Skeletal muscle satellite cell (primary cell): Measurements from ENCODE around the gene FNTB.

Experiments used
- H3K27me3 ChIP-seq: 2 replicates; pipeline ENCODE4 v1.7.0; 2013; ENCODE audit warnings: low read length; ENCODE audit not compliant: control insufficient read depth, insufficient read depth
- H3K36me3 ChIP-seq: 2 replicates; pipeline ENCODE4 v1.7.0; 2013; ENCODE audit warnings: mild to moderate bottlenecking, control low read depth, low read length; ENCODE audit not compliant: insufficient read depth
- H3K4me1 ChIP-seq: 2 replicates; pipeline ENCODE4 v1.7.0; 2013; ENCODE audit warnings: low read length; ENCODE audit not compliant: control insufficient read depth, insufficient read depth
- H3K4me2 ChIP-seq: 2 replicates; pipeline ENCODE4 v1.7.0; 2013; ENCODE audit warnings: mild to moderate bottlenecking, low read length
- H3K4me3 ChIP-seq: 2 replicates; pipeline ENCODE4 v1.7.0; 2013; ENCODE audit warnings: low read length
- H3K9ac ChIP-seq: 2 replicates; pipeline ENCODE4 v1.7.0; 2013; ENCODE audit warnings: mild to moderate bottlenecking, low read depth, low read length, moderate library complexity
- H3K9me3 ChIP-seq: replicated peaks from 2 replicates; pipeline ENCODE4 v1.7.0; 2013; ENCODE audit warnings: mild to moderate bottlenecking, control low read depth, low read length

FNTB gene

GRCh38 chr14:65003394-65003793, 16.7 kb downstream of the FNTB start:
- Histone ChIP-seq H3K4me3 (no peak overlapping the region), H3K36me3 (no peaks in the 10 kb centered on the region), H3K4me2 (peak overlapping the region; percentile 40), H3K9ac (peak overlapping the region; percentile 50), H3K27me3 (no peaks in the 10 kb centered on the region), H3K9me3 (no peaks in the 10 kb centered on the region), H3K4me1 (peaks cover 42% of the 10 kb centered on the region)

- H3K36me3 ChIP-seq, result peaks cover 9% of the 10 kb centered on the region
- no peaks in the 10 kb centered on the region for H3K27me3 ChIP-seq
- peak overlapping the region; percentile 6 for H3K4me2 ChIP-seq
- peaks cover 29% of the 10 kb centered on the region for H3K4me1 ChIP-seq
- H3K9me3 ChIP-seq, result no peaks in the 10 kb centered on the region
- no peak overlapping the region for H3K4me3 ChIP-seq
- H3K9ac ChIP-seq, result no peak overlapping the region
Measured at GRCh38 chr14:65006261-65006721, 19.6 kb downstream of the FNTB start.

- Histone ChIP-seq H3K4me2 (no peak overlapping the region), H3K27me3 (no peaks in the 10 kb centered on the region), H3K4me3 (no peak overlapping the region), H3K9me3 (no peaks in the 10 kb centered on the region), H3K4me1 (peaks cover 28% of the 10 kb centered on the region), H3K9ac (no peak overlapping the region), H3K36me3 (peaks cover 11% of the 10 kb centered on the region)
Measured at GRCh38 chr14:65007202-65007601, 20.5 kb downstream of the FNTB start.

GRCh38 chr14:65010211-65010931, 23.7 kb downstream of the FNTB start:
- no peaks in the 10 kb centered on the region for H3K9me3 ChIP-seq
- no peak overlapping the region for H3K9ac ChIP-seq
- H3K36me3 ChIP-seq, result peaks cover 16% of the 10 kb centered on the region
- H3K4me2 ChIP-seq, result no peak overlapping the region
- no peaks in the 10 kb centered on the region for H3K27me3 ChIP-seq
- peaks cover 14% of the 10 kb centered on the region for H3K4me1 ChIP-seq
- no peak overlapping the region for H3K4me3 ChIP-seq

- H3K36me3 ChIP-seq, result peaks cover 25% of the 10 kb centered on the region
- H3K27me3 ChIP-seq, result no peaks in the 10 kb centered on the region
- no peak overlapping the region for H3K4me3 ChIP-seq
- no peak overlapping the region for H3K9ac ChIP-seq
- no peak overlapping the region for H3K4me2 ChIP-seq
- H3K9me3 ChIP-seq, result no peaks in the 10 kb centered on the region
- peaks cover 5% of the 10 kb centered on the region for H3K4me1 ChIP-seq
Measured at GRCh38 chr14:65011538-65011937, 24.8 kb downstream of the FNTB start.

- Histone ChIP-seq H3K9ac (no peak overlapping the region), H3K4me2 (no peak overlapping the region), H3K9me3 (no peaks in the 10 kb centered on the region), H3K4me3 (no peak overlapping the region), H3K36me3 (peaks cover 25% of the 10 kb centered on the region), H3K4me1 (no peaks in the 10 kb centered on the region), H3K27me3 (no peaks in the 10 kb centered on the region)
Measured at GRCh38 chr14:65012353-65012752, 25.7 kb downstream of the FNTB start.

GRCh38 chr14:65015391-65015790, 28.7 kb downstream of the FNTB start:
- Histone ChIP-seq H3K4me3 (no peak overlapping the region), H3K4me2 (no peak overlapping the region), H3K4me1 (peaks cover 4% of the 10 kb centered on the region), H3K9ac (no peak overlapping the region), H3K9me3 (no peaks in the 10 kb centered on the region), H3K27me3 (no peaks in the 10 kb centered on the region), H3K36me3 (peaks cover 18% of the 10 kb centered on the region)

- Histone ChIP-seq H3K36me3 (peaks cover 17% of the 10 kb centered on the region), H3K27me3 (no peaks in the 10 kb centered on the region), H3K9ac (no peak overlapping the region), H3K4me3 (no peak overlapping the region), H3K9me3 (no peaks in the 10 kb centered on the region), H3K4me1 (peaks cover 4% of the 10 kb centered on the region), H3K4me2 (no peak overlapping the region)
Measured at GRCh38 chr14:65016471-65016870, 29.8 kb downstream of the FNTB start.

GRCh38 chr14:65019944-65020566, 33.4 kb downstream of the FNTB start:
- Histone ChIP-seq H3K36me3 (peaks cover 11% of the 10 kb centered on the region), H3K4me3 (no peak overlapping the region), H3K4me2 (no peak overlapping the region), H3K9ac (no peak overlapping the region), H3K4me1 (peaks cover 4% of the 10 kb centered on the region), H3K9me3 (no peaks in the 10 kb centered on the region), H3K27me3 (no peaks in the 10 kb centered on the region)

GRCh38 chr14:65024957-65025356, 38.3 kb downstream of the FNTB start:
- H3K4me1 ChIP-seq, result no peaks in the 10 kb centered on the region
- H3K9me3 ChIP-seq, result no peaks in the 10 kb centered on the region
- no peak overlapping the region for H3K9ac ChIP-seq
- no peak overlapping the region for H3K4me2 ChIP-seq
- H3K27me3 ChIP-seq, result no peaks in the 10 kb centered on the region
- peaks cover 13% of the 10 kb centered on the region for H3K36me3 ChIP-seq
- no peak overlapping the region for H3K4me3 ChIP-seq

- Histone ChIP-seq H3K27me3 (no peaks in the 10 kb centered on the region), H3K4me1 (no peaks in the 10 kb centered on the region), H3K4me2 (no peak overlapping the region), H3K9ac (no peak overlapping the region), H3K36me3 (peaks cover 13% of the 10 kb centered on the region), H3K4me3 (no peak overlapping the region), H3K9me3 (no peaks in the 10 kb centered on the region)
Measured at GRCh38 chr14:65025818-65026217, 39.1 kb downstream of the FNTB start.

GRCh38 chr14:65026526-65026925, 39.8 kb downstream of the FNTB start:
- Histone ChIP-seq H3K27me3 (no peaks in the 10 kb centered on the region), H3K36me3 (peaks cover 13% of the 10 kb centered on the region), H3K4me2 (no peak overlapping the region), H3K4me3 (no peak overlapping the region), H3K9me3 (no peaks in the 10 kb centered on the region), H3K9ac (no peak overlapping the region), H3K4me1 (no peaks in the 10 kb centered on the region)
